PC-9 (cell line): Measurements from ENCODE around the gene ZNF423. TPM values are rescaled to one million over a fixed set of nuclear protein-coding genes. Genes with fewer than 3 reads are reported as not detected.

ENCODE experiments used
- BruUV-seq: library from RNA; stranded (reverse); fragments of 400-500 nt; replicated peaks from 2 replicates; lab custom pipeline; 2021; lab: Mats Ljungman, UMichigan
- CTCF ChIA-PET: fragments of 300-600 bp; sonication (Branson Sonifier 250); formaldehyde crosslinking; loops from one replicate; lab custom pipeline; 2022; ENCODE audit warnings: antibody characterized with exemption; lab: Charles Lee
- POLR2A ChIA-PET: fragments of 300-600 bp; sonication (Branson Sonifier 250); formaldehyde crosslinking; loops from one replicate; lab custom pipeline; 2022; ENCODE audit warnings: antibody characterized with exemption; ENCODE audit not compliant: unreplicated experiment; lab: Charles Lee
- DNase-seq, 2 experiments: peaks; one replicate each; pipeline versions ENCODE4 v3.0.0 to v3.0.0-alpha.2; 2015 to 2022; ENCODE audit warnings: mixed read lengths in 1 of 2
- H2AFZ ChIP-seq: fragments of 200-600 bp; sonication (generic); 2 replicates; pipeline ENCODE4 v1.8.1; 2017; ENCODE audit warnings: antibody characterized with exemption
- H3F3A ChIP-seq: fragments of 200-600 bp; sonication (generic); 2 replicates; pipeline ENCODE4 v1.8.1; 2017; ENCODE audit warnings: antibody characterized with exemption, mild to moderate bottlenecking, low read depth; ENCODE audit not compliant: insufficient read depth
- H3K27ac ChIP-seq: fragments of 200-600 bp; sonication (generic); 2 replicates; pipeline ENCODE4 v1.6.1; 2016; ENCODE audit warnings: mixed run types
- H3K27me3 ChIP-seq: fragments of 200-600 bp; sonication (generic); 2 replicates; pipeline ENCODE4 v1.6.1; 2016; ENCODE audit warnings: low read depth, mixed run types; ENCODE audit not compliant: insufficient read depth
- H3K36me3 ChIP-seq: fragments of 200-600 bp; sonication (generic); 2 replicates; pipeline ENCODE4 v1.6.1; 2016; ENCODE audit warnings: low read depth, mixed run types
- H3K4me1 ChIP-seq: fragments of 200-600 bp; sonication (generic); replicated peaks from 2 replicates; pipeline ENCODE4 v1.6.1; 2016; ENCODE audit warnings: mixed run types; ENCODE audit not compliant: insufficient read depth
- H3K4me2 ChIP-seq: fragments of 200-600 bp; sonication (generic); 2 replicates; pipeline ENCODE4 v1.6.1; 2017; ENCODE audit warnings: mixed run types
- H3K4me3 ChIP-seq: fragments of 200-600 bp; sonication (generic); 2 replicates; pipeline ENCODE4 v1.6.1; 2016; ENCODE audit warnings: mixed run types
- H3K79me2 ChIP-seq: fragments of 200-600 bp; sonication (generic); 2 replicates; pipeline ENCODE4 v1.6.1; 2017; ENCODE audit warnings: low read depth, mixed run types
- H3K9me2 ChIP-seq: fragments of 200-600 bp; sonication (generic); 2 replicates; pipeline ENCODE4 v1.8.1; 2017; ENCODE audit warnings: mild to moderate bottlenecking; ENCODE audit not compliant: insufficient read depth
- H3K9me3 ChIP-seq: fragments of 200-600 bp; sonication (generic); 2 replicates; pipeline ENCODE4 v1.8.1; 2016; ENCODE audit warnings: low read depth; ENCODE audit not compliant: insufficient read depth
- H4K20me1 ChIP-seq: fragments of 200-600 bp; sonication (generic); 2 replicates; pipeline ENCODE4 v1.8.1; 2017; ENCODE audit not compliant: insufficient read depth
- EZH2 ChIP-seq: fragments of 200-600 bp; sonication (generic); IDR thresholded peaks from 2 replicates; pipeline ENCODE4 v1.8.0; 2017; ENCODE audit warnings: antibody characterized with exemption, low read depth
- intact Hi-C: fragments of 100-400 bp; cut with micrococcal nuclease; formaldehyde crosslinking; loops from one replicate; pipeline ENCODE4 v1.10.0; 2022; ENCODE audit not compliant: unreplicated experiment
- total RNA-seq: library from RNA; stranded (reverse); gene quantifications from 2 replicates; pipeline ENCODE4 v1.2.3, GENCODE V29; 2021
- TF ChIP-seq, protein P1 (sequence below): fragments of 200-600 bp; sonication (generic); conservative IDR thresholded peaks from 2 replicates; pipeline ENCODE4 v1.6.1; 2017; ENCODE audit warnings: mixed run types, antibody characterized with exemption, mild to moderate bottlenecking, moderate library complexity

Gene ZNF423
- total RNA-seq, 1 experiment from 2014 or later, result not detected

DNA sequence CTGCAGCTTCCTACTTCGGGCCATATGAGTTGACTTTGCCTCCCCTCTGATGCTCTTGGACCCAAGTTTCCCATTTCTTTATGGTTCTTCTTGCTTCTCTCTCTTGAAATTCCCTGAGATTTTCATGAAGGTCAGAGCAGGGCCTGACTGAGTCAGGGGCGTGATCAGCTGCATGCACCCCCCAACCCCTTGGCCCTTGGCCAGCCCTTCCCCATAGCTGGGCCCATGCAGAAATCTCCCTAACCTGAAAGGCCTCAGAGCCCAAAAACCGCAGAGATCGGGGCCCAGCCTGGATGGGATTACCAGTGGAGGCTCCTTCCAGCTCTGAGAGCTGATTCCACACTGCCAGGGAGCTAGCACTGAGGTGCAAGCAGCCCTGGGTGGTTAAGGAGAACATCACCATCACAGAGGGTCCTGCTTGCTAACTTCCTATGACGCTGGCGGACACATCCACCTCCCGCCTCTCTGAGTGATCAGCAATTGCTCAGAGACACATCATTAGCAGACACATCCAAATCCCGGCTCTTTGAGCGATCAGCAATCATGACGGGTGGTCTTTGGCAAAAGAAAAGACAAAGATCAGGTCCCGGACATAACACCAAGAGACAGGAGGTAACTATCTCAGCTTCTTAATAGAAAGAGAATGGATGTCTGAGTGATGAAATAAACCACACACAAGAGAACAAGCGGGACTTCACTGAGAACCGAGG, 320.9 kb downstream of the ZNF423 start:
- Histone ChIP-seq H3K4me2 (no peak overlapping the region), H4K20me1 (no peaks in the 10 kb centered on the region), H3K36me3 (no peaks in the 10 kb centered on the region), H3F3A (no peaks in the 10 kb centered on the region), H3K9me2 (no peaks in the 10 kb centered on the region), H3K27ac (no peak overlapping the region), H2AFZ (no peak overlapping the region), H3K27me3 (peaks cover 81% of the 10 kb centered on the region), H3K4me1 (no peaks in the 10 kb centered on the region), H3K9me3 (no peaks in the 10 kb centered on the region), H3K4me3 (no peak overlapping the region), H3K79me2 (no peaks in the 10 kb centered on the region)
- TF ChIP-seq, protein P1, sequence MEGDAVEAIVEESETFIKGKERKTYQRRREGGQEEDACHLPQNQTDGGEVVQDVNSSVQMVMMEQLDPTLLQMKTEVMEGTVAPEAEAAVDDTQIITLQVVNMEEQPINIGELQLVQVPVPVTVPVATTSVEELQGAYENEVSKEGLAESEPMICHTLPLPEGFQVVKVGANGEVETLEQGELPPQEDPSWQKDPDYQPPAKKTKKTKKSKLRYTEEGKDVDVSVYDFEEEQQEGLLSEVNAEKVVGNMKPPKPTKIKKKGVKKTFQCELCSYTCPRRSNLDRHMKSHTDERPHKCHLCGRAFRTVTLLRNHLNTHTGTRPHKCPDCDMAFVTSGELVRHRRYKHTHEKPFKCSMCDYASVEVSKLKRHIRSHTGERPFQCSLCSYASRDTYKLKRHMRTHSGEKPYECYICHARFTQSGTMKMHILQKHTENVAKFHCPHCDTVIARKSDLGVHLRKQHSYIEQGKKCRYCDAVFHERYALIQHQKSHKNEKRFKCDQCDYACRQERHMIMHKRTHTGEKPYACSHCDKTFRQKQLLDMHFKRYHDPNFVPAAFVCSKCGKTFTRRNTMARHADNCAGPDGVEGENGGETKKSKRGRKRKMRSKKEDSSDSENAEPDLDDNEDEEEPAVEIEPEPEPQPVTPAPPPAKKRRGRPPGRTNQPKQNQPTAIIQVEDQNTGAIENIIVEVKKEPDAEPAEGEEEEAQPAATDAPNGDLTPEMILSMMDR, result no peak
- no peak for TF ChIP-seq EZH2
- no TSS peak for BruUV-seq
- intact Hi-C loops, result no loop called here
- POLR2A ChIA-PET, result no interaction called here
- CTCF ChIA-PET, result no interaction called here
- DNase-seq, result no peak

DNA sequence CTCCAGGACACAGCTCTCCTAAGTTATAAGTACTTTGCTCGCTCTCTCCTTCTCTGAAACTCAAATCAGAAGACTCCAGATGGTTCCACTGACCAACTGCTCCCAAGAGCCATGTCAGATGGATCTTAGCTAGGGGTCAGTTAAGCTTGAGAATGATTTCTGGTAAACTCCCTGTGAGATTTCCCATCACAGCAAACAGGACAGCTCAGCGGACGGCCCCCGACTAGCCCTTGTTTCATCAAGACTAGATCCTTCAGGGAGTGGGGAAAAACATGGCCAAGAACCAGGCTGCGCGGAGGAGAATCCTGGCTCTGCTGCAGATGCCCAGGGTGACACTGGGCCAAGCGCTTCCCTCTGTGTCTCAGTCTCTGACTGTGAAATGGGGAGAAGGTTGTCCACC, 322.5 kb downstream of the ZNF423 start:
- H3K9me3 ChIP-seq, result no peaks in the 10 kb centered on the region
- ChIA-PET CTCF (no interaction called here), POLR2A (no interaction called here)
- intact Hi-C loops, result no loop called here
- DNase-seq, result no peak
- H3K27ac ChIP-seq, result no peak overlapping the region
- no peaks in the 10 kb centered on the region for H4K20me1 ChIP-seq
- no peak overlapping the region for H3K4me2 ChIP-seq
- no peaks in the 10 kb centered on the region for H3K36me3 ChIP-seq
- H3K9me2 ChIP-seq, result no peaks in the 10 kb centered on the region
- no peak overlapping the region for H3K4me3 ChIP-seq
- no peaks in the 10 kb centered on the region for H3K79me2 ChIP-seq
- H3F3A ChIP-seq, result no peaks in the 10 kb centered on the region
- no TSS peak for BruUV-seq
- no peak for TF ChIP-seq EZH2
- TF ChIP-seq, protein P1, result no peak
- H2AFZ ChIP-seq, result no peak overlapping the region
- H3K4me1 ChIP-seq, result no peaks in the 10 kb centered on the region
- H3K27me3 ChIP-seq, result peaks cover 91% of the 10 kb centered on the region

DNA sequence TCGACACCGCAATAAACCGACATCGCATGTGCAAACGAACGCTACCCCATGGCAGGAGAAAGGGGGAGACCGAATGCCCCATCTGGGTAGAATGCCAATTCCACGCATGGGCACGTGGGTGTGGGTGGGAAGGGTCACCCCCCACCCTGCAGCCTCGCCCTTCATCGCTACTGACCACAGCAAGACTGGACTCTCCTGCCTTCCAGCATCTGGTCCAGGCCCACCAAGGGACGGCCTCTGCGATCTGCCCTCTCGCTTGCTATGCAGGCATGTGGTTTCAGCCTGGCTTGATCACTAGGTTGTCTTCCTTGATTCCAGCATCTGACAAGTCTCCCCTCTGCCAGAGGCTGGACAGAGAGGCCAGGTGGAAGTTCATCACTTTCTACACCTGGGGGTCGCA, 323.0 kb downstream of the ZNF423 start:
- intact Hi-C loops, result no loop called here
- no peaks in the 10 kb centered on the region for H4K20me1 ChIP-seq
- no peak overlapping the region for H3K27ac ChIP-seq
- no peak overlapping the region for H2AFZ ChIP-seq
- BruUV-seq, result no TSS peak
- no peak for TF ChIP-seq EZH2
- TF ChIP-seq, protein P1, result no peak
- H3F3A ChIP-seq, result no peaks in the 10 kb centered on the region
- no peaks in the 10 kb centered on the region for H3K79me2 ChIP-seq
- H3K4me3 ChIP-seq, result no peak overlapping the region
- CTCF ChIA-PET, result no interaction called here
- no peak for DNase-seq
- H3K4me1 ChIP-seq, result no peaks in the 10 kb centered on the region
- POLR2A ChIA-PET, result no interaction called here
- peaks cover 91% of the 10 kb centered on the region for H3K27me3 ChIP-seq
- H3K36me3 ChIP-seq, result no peaks in the 10 kb centered on the region
- H3K9me2 ChIP-seq, result no peaks in the 10 kb centered on the region
- H3K4me2 ChIP-seq, result no peak overlapping the region
- no peaks in the 10 kb centered on the region for H3K9me3 ChIP-seq
